NCI-H1105 treated with DMSO at 0.1 percent for 48 hours (cell line): ENCODE results near the gene OAT.
A peak's percentile ranks its signal among the peaks of the same experiment; 100 is the strongest.
"Not testable (repeated sequence)": the region's sequence is repeated elsewhere in the genome, so short reads cannot be mapped to it uniquely, and the experiment has no call there.

Experiments used
- DNase-seq: peaks from one replicate; lab custom pipeline; 2025; lab: John Stamatoyannopoulos, UW

Gene OAT

GRCh38 chr10:124378881-124379471 lies 39.7 kb downstream of the OAT start:
- DNase-seq: no peak

GRCh38 chr10:124378271-124378670 lies 40.5 kb downstream of the OAT start:
- no peak for DNase-seq

GRCh38 chr10:124377101-124377500 lies 41.6 kb downstream of the OAT start:
- DNase-seq: no peak

- DNase-seq: no peak
Measured at GRCh38 chr10:124376411-124376810, 42.3 kb downstream of the OAT start.

- no peak for DNase-seq
Measured at GRCh38 chr10:124375691-124376090, 43.0 kb downstream of the OAT start.

GRCh38 chr10:124375353-124375614 lies 43.4 kb downstream of the OAT start:
- DNase-seq: no peak

GRCh38 chr10:124374535-124375352 lies 44.0 kb downstream of the OAT start:
- no peak for DNase-seq

GRCh38 chr10:124372899-124373298 lies 45.8 kb downstream of the OAT start:
- no peak for DNase-seq

- no peak for DNase-seq
Measured at GRCh38 chr10:124370426-124370825, 48.3 kb downstream of the OAT start.

GRCh38 chr10:124369986-124370385 lies 48.7 kb downstream of the OAT start:
- DNase-seq: no peak

GRCh38 chr10:124369533-124369932 lies 49.2 kb downstream of the OAT start:
- not testable (repeated sequence) for DNase-seq

- no peak for DNase-seq
Measured at GRCh38 chr10:124369066-124369465, 49.7 kb downstream of the OAT start.

GRCh38 chr10:124367936-124368335 lies 50.8 kb downstream of the OAT start:
- no peak for DNase-seq

GRCh38 chr10:124367414-124367813 lies 51.3 kb downstream of the OAT start:
- no peak for DNase-seq

- no peak for DNase-seq
Measured at GRCh38 chr10:124366825-124367224, 51.9 kb downstream of the OAT start.

- DNase-seq: no peak
Measured at GRCh38 chr10:124366343-124366742, 52.4 kb downstream of the OAT start.

- DNase-seq: no peak
Measured at GRCh38 chr10:124364674-124365073, 54.0 kb downstream of the OAT start.

GRCh38 chr10:124362568-124362967 lies 56.2 kb downstream of the OAT start:
- DNase-seq: no peak

- DNase-seq: no peak
Measured at GRCh38 chr10:124359336-124359832, 59.3 kb downstream of the OAT start.

- no peak for DNase-seq
Measured at GRCh38 chr10:124357561-124357885, 61.2 kb downstream of the OAT start.

- DNase-seq: no peak
Measured at GRCh38 chr10:124356701-124357560, 61.8 kb downstream of the OAT start.

GRCh38 chr10:124354411-124355382 lies 64.0 kb downstream of the OAT start:
- peak; percentile 27 for DNase-seq
